WTC11 (cell line): ENCODE data around the gene MBOAT2. TPM values are rescaled to one million over a fixed set of nuclear protein-coding genes. Genes with fewer than 3 reads are reported as not detected.

ENCODE experiments used
- ATAC-seq: fragments of 200-7000 bp; cut with Tn5 transposase; 2 replicates; pipeline ENCODE4 v1.10.0; 2021; ENCODE audit warnings: mild to moderate bottlenecking, moderate library complexity
- CTCF ChIA-PET: fragments of 300-600 bp; sonication (Branson Sonifier 250); formaldehyde crosslinking; loops from one replicate; lab custom pipeline; 2021; ENCODE audit warnings: antibody characterized with exemption; lab: Charles Lee
- POLR2A ChIA-PET: fragments of 350-600 bp; sonication (Branson Sonifier 250); formaldehyde crosslinking; loops from one replicate; lab custom pipeline; 2021; ENCODE audit warnings: antibody characterized with exemption; lab: Charles Lee
- DNase-seq: peaks from one replicate; pipeline ENCODE4 v3.0.0; 2021; ENCODE audit warnings: low spot score
- H3K27ac Mint-ChIP-seq: 2 replicates; pipeline ENCODE4 v1.8.0; 2021; ENCODE audit warnings: mixed read lengths
- H3K27me3 Mint-ChIP-seq: 2 replicates; pipeline ENCODE4 v1.8.0; 2021; ENCODE audit warnings: low read depth, mild to moderate bottlenecking, moderate library complexity, mixed read lengths
- H3K36me3 Mint-ChIP-seq: 2 replicates; pipeline ENCODE4 v1.8.0; 2021; ENCODE audit warnings: mixed read lengths
- H3K4me1 Mint-ChIP-seq: 2 replicates; pipeline ENCODE4 v1.8.0; 2022; ENCODE audit warnings: mixed read lengths
- H3K4me3 Mint-ChIP-seq: 2 replicates; pipeline ENCODE4 v1.8.0; 2021; ENCODE audit warnings: mild to moderate bottlenecking, moderate library complexity, mixed read lengths
- H3K9me3 Mint-ChIP-seq: 2 replicates; pipeline ENCODE4 v1.8.0; 2021; ENCODE audit warnings: mixed read lengths
- ATF6 ChIP-seq: sonication (generic); formaldehyde crosslinking; IDR thresholded peaks from 2 replicates; pipeline ENCODE4 v1.8.1; 2023; ENCODE audit warnings: mild to moderate bottlenecking, missing genetic modification reagents
- CREM ChIP-seq: sonication (generic); formaldehyde crosslinking; IDR thresholded peaks from 2 replicates; pipeline ENCODE4 v1.8.1; 2022; ENCODE audit warnings: mild to moderate bottlenecking, missing genetic modification reagents, moderate library complexity
- CTCF ChIP-seq: fragments of 200-600 bp; IDR thresholded peaks from 2 replicates; pipeline ENCODE4 v1.8.0; 2022; ENCODE audit warnings: antibody characterized with exemption
- ELF4 ChIP-seq: sonication (generic); formaldehyde crosslinking; IDR thresholded peaks from 2 replicates; pipeline ENCODE4 v1.8.1; 2022; ENCODE audit warnings: low read depth, mild to moderate bottlenecking, moderate library complexity, missing genetic modification reagents
- MYBL2 ChIP-seq: sonication (generic); formaldehyde crosslinking; IDR thresholded peaks from 2 replicates; pipeline ENCODE4 v1.8.1; 2023; ENCODE audit warnings: mild to moderate bottlenecking, moderate library complexity, missing genetic modification reagents
- RELA ChIP-seq: sonication (generic); formaldehyde crosslinking; IDR thresholded peaks from 2 replicates; pipeline ENCODE4 v1.8.1; 2022; ENCODE audit warnings: missing genetic modification reagents, mild to moderate bottlenecking, borderline replicate concordance
- ZBTB43 ChIP-seq: sonication (generic); formaldehyde crosslinking; IDR thresholded peaks from 2 replicates; pipeline ENCODE4 v1.8.1; 2023; ENCODE audit warnings: mild to moderate bottlenecking, missing genetic modification reagents
- ZNF219 ChIP-seq: sonication (generic); formaldehyde crosslinking; IDR thresholded peaks from 2 replicates; pipeline ENCODE4 v1.8.0; 2023; ENCODE audit warnings: missing genetic modification reagents, mild to moderate bottlenecking, borderline replicate concordance
- ZNF396 ChIP-seq: fragments of 250-450 bp; sonication (Bioruptor Pico); IDR thresholded peaks from 2 replicates; pipeline ENCODE4 v1.8.0; 2021; ENCODE audit warnings: mild to moderate bottlenecking, moderate library complexity, borderline replicate concordance
- total RNA-seq: library from RNA; stranded (reverse); gene quantifications from 3 replicates; pipeline ENCODE4 v1.2.3, GENCODE V29; 2021
- TF ChIP-seq, protein P1 (sequence below): sonication (generic); formaldehyde crosslinking; IDR thresholded peaks from 2 replicates; pipeline ENCODE4 v1.8.1; 2023; ENCODE audit warnings: mild to moderate bottlenecking, missing genetic modification reagents, borderline replicate concordance
- TF ChIP-seq, protein P2 (sequence below): sonication (generic); formaldehyde crosslinking; IDR thresholded peaks from 2 replicates; pipeline ENCODE4 v1.8.1; 2022; ENCODE audit warnings: missing genetic modification reagents, borderline replicate concordance
- TF ChIP-seq, protein P3 (sequence below): fragments of 250-450 bp; sonication (Bioruptor Pico); IDR thresholded peaks from 2 replicates; pipeline ENCODE4 v1.9.0; 2021; ENCODE audit warnings: mild to moderate bottlenecking
- TF ChIP-seq, protein P4 (sequence below): sonication (generic); formaldehyde crosslinking; IDR thresholded peaks from 2 replicates; pipeline ENCODE4 v1.8.1; 2023; ENCODE audit warnings: mild to moderate bottlenecking, missing genetic modification reagents, moderate library complexity

The MBOAT2 gene
- total RNA-seq, 1 experiment from 2014 or later, result 24.7 TPM

GRCh38 chr2:8892111-8892510 lies 111.4 kb downstream of the MBOAT2 start:
- DNase-seq (no peak), ATAC-seq (no peak)
- H3K36me3 Mint-ChIP-seq, result peaks cover 32% of the 10 kb centered on the region
- H3K27me3 Mint-ChIP-seq, result no peaks in the 10 kb centered on the region
- H3K9me3 Mint-ChIP-seq, result peaks cover 17% of the 10 kb centered on the region
- no peak overlapping the region for H3K4me3 Mint-ChIP-seq
- H3K4me1 Mint-ChIP-seq, result peaks cover 49% of the 10 kb centered on the region
- TF ChIP-seq ZBTB43 (CRISPR knock-in tag), result no peak
- TF ChIP-seq, all 79 proteins: peak for 0
- ChIA-PET CTCF (no interaction called here), POLR2A (no interaction called here)
- H3K27ac Mint-ChIP-seq, result peak overlapping the region; percentile 14

GRCh38 chr2:8889978-8890377 lies 113.5 kb downstream of the MBOAT2 start:
- no peak for ATAC-seq
- no peak for DNase-seq
- H3K9me3 Mint-ChIP-seq, result 0 out of 2 replicates have a peak, but pooled peaks cover 4% of the 10 kb centered on the region
- ChIA-PET CTCF (interaction anchor here (1.5 to 1.6 kb wide), 2 partner anchors 205 to 221 kb away, joined by 4 to 6 read pairs; no protein-coding TSS in a partner anchor), POLR2A (no interaction called here)
- H3K27me3 Mint-ChIP-seq, result no peaks in the 10 kb centered on the region
- H3K27ac Mint-ChIP-seq, result peak overlapping the region; percentile 78
- no peak overlapping the region for H3K4me3 Mint-ChIP-seq
- H3K4me1 Mint-ChIP-seq, result peaks cover 54% of the 10 kb centered on the region
- H3K36me3 Mint-ChIP-seq, result peaks cover 14% of the 10 kb centered on the region
- TF ChIP-seq, protein P1, sequence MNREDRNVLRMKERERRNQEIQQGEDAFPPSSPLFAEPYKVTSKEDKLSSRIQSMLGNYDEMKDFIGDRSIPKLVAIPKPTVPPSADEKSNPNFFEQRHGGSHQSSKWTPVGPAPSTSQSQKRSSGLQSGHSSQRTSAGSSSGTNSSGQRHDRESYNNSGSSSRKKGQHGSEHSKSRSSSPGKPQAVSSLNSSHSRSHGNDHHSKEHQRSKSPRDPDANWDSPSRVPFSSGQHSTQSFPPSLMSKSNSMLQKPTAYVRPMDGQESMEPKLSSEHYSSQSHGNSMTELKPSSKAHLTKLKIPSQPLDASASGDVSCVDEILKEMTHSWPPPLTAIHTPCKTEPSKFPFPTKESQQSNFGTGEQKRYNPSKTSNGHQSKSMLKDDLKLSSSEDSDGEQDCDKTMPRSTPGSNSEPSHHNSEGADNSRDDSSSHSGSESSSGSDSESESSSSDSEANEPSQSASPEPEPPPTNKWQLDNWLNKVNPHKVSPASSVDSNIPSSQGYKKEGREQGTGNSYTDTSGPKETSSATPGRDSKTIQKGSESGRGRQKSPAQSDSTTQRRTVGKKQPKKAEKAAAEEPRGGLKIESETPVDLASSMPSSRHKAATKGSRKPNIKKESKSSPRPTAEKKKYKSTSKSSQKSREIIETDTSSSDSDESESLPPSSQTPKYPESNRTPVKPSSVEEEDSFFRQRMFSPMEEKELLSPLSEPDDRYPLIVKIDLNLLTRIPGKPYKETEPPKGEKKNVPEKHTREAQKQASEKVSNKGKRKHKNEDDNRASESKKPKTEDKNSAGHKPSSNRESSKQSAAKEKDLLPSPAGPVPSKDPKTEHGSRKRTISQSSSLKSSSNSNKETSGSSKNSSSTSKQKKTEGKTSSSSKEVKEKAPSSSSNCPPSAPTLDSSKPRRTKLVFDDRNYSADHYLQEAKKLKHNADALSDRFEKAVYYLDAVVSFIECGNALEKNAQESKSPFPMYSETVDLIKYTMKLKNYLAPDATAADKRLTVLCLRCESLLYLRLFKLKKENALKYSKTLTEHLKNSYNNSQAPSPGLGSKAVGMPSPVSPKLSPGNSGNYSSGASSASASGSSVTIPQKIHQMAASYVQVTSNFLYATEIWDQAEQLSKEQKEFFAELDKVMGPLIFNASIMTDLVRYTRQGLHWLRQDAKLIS (CRISPR knock-in tag), result no peak
- no peak for TF ChIP-seq ELF4 (CRISPR knock-in tag)
- TF ChIP-seq, protein P2, sequence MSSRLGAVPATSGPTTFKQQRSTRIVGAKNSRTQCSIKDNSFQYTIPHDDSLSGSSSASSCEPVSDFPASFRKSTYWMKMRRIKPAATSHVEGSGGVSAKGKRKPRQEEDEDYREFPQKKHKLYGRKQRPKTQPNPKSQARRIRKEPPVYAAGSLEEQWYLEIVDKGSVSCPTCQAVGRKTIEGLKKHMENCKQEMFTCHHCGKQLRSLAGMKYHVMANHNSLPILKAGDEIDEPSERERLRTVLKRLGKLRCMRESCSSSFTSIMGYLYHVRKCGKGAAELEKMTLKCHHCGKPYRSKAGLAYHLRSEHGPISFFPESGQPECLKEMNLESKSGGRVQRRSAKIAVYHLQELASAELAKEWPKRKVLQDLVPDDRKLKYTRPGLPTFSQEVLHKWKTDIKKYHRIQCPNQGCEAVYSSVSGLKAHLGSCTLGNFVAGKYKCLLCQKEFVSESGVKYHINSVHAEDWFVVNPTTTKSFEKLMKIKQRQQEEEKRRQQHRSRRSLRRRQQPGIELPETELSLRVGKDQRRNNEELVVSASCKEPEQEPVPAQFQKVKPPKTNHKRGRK (CRISPR knock-in tag), result no peak
- no peak for TF ChIP-seq MYBL2 (CRISPR knock-in tag)
- TF ChIP-seq, protein P3, sequence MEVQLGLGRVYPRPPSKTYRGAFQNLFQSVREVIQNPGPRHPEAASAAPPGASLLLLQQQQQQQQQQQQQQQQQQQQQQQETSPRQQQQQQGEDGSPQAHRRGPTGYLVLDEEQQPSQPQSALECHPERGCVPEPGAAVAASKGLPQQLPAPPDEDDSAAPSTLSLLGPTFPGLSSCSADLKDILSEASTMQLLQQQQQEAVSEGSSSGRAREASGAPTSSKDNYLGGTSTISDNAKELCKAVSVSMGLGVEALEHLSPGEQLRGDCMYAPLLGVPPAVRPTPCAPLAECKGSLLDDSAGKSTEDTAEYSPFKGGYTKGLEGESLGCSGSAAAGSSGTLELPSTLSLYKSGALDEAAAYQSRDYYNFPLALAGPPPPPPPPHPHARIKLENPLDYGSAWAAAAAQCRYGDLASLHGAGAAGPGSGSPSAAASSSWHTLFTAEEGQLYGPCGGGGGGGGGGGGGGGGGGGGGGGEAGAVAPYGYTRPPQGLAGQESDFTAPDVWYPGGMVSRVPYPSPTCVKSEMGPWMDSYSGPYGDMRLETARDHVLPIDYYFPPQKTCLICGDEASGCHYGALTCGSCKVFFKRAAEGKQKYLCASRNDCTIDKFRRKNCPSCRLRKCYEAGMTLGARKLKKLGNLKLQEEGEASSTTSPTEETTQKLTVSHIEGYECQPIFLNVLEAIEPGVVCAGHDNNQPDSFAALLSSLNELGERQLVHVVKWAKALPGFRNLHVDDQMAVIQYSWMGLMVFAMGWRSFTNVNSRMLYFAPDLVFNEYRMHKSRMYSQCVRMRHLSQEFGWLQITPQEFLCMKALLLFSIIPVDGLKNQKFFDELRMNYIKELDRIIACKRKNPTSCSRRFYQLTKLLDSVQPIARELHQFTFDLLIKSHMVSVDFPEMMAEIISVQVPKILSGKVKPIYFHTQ (CRISPR knock-in tag), result no peak
- TF ChIP-seq, protein P4, sequence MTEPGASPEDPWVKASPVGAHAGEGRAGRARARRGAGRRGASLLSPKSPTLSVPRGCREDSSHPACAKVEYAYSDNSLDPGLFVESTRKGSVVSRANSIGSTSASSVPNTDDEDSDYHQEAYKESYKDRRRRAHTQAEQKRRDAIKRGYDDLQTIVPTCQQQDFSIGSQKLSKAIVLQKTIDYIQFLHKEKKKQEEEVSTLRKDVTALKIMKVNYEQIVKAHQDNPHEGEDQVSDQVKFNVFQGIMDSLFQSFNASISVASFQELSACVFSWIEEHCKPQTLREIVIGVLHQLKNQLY, result no peak
- no peak for TF ChIP-seq ZNF396
- TF ChIP-seq CTCF, result no peak
- TF ChIP-seq ZNF219 (CRISPR knock-in tag), result no peak
- no peak for TF ChIP-seq CREM
- TF ChIP-seq RELA (CRISPR knock-in tag), result no peak
- TF ChIP-seq ATF6, result no peak
- TF ChIP-seq ZBTB43 (CRISPR knock-in tag), result no peak
